Skin epidermis (tissue), 12 donors: Measurements from ENCODE around the gene FOXN3.

Experiments used
- H3K27ac ChIP-seq, 21 experiments: fragments of 200-600 bp; sonication (generic) in 11 of 21; one replicate each; pipeline ENCODE4 v1.5.0; 2020; ENCODE audit warnings: mild to moderate bottlenecking in 3 of 21, inconsistent platforms in 2 of 21, moderate library complexity in 2 of 21
- H3K4me3 ChIP-seq, 7 experiments: fragments of 200-600 bp; sonication (generic) in 2 of 7; one replicate each; pipeline ENCODE4 v1.5.0; 2020; ENCODE audit warnings: inconsistent platforms in 2 of 7, mild to moderate bottlenecking in 2 of 7, moderate library complexity in 1 of 7

Gene FOXN3

GRCh38 chr14:89320381-89321000 lies 96.5 kb downstream of the FOXN3 start:
- Histone ChIP-seq H3K27ac (no peak overlapping the region), H3K4me3 (no peak overlapping the region)

- Histone ChIP-seq H3K4me3 (no peak overlapping the region), H3K27ac (no peak overlapping the region)
Measured at GRCh38 chr14:89319687-89320086, 97.3 kb downstream of the FOXN3 start.

- H3K27ac ChIP-seq, result no peak overlapping the region
- H3K4me3 ChIP-seq, result no peak overlapping the region
Measured at GRCh38 chr14:89317051-89317691, 99.9 kb downstream of the FOXN3 start.

- no peak overlapping the region for H3K27ac ChIP-seq
- no peak overlapping the region for H3K4me3 ChIP-seq
Measured at GRCh38 chr14:89315493-89316470, 101.3 kb downstream of the FOXN3 start.

DNA sequence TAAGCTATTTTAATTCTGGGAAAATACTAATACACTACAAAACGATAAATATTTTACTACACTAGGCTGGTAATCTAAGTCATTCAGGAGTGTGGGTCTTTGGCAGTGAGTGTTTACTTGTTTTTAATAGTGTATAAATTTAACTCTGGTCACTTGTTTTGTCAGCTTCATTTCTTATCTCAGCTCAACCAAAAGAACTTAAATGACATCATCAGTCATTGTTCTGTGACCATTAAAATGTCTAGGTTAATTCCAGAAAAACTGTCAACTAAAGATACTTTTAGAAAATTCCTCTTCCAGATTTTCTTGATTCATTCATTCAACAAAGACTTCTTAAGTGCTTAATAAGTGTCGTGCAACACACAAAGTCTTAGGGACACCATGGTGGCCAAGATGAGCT lies 102.8 kb downstream of the FOXN3 start:
- H3K4me3 ChIP-seq, result no peak overlapping the region
- H3K27ac ChIP-seq, result no peak overlapping the region

- H3K27ac ChIP-seq, result no peak overlapping the region
- H3K4me3 ChIP-seq, result no peak overlapping the region
Measured at GRCh38 chr14:89312932-89313331, 104.1 kb downstream of the FOXN3 start.

GRCh38 chr14:89310211-89310610 lies 106.8 kb downstream of the FOXN3 start:
- Histone ChIP-seq H3K4me3 (no peak overlapping the region), H3K27ac (no peak overlapping the region)

DNA sequence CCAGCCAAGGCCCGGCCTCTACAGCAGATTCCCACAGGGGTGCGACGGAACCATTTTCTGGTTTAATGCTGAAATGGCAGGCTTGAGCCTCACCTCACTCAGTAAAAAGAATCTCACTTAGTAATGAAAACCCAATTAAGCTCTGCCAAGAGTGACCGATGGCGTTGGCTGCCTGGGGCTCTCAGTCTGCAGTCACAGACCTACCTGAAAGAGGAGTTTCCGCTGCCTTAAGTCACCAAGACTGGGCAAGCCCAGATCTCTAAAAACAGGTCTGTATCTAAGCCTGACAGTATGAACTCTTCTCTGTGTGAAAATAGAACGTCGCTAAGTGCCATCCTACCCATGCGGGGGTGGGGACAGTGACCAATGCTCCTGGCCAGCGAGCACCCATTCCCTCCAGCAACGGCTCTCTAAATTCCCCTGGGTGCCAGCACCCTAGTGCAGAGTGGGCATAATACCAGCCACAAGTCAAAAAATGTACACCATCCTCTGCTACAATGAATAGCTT lies 107.3 kb downstream of the FOXN3 start:
- Histone ChIP-seq H3K4me3 (no peak overlapping the region), H3K27ac (no peak overlapping the region)

DNA sequence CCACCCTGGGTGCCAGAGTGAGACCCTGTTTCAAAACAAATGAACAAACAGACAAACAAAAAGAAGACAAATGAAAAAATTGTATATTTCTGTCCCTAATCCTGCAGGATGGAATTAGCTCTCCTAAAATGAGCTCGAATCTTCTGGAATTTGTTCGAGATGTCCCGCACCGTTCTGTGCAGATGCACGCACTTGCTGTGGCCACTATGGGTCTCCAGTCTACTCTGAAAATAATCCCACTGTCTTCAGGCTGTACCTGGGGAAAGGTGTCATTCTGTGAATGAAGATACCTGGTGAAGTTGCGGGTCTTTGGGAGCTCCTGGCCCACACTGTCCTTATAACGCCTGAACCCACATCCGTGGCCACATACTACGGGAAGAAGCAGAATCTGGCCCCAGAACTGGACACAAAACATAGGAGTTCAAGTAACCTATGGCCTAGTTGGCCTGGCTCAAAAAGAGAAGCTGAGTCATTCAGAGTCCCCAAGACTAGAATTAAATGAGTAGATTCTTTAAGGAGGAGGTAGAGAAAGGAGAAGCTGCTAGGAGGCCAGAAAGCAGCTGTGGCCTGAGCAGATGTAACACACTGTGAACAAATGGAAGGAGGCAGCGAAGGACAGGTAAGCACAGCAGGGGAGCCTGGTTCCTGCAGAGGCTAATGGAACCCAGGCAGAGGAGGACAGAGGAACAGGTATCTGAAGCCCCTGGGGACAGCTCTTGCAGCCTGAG lies 108.6 kb downstream of the FOXN3 start:
- Histone ChIP-seq H3K27ac (no peak overlapping the region), H3K4me3 (no peak overlapping the region)

GRCh38 chr14:89307409-89307808 lies 109.6 kb downstream of the FOXN3 start:
- peak overlapping the region in 2 of 21 experiments; percentile 24 to 42 for H3K27ac ChIP-seq

DNA sequence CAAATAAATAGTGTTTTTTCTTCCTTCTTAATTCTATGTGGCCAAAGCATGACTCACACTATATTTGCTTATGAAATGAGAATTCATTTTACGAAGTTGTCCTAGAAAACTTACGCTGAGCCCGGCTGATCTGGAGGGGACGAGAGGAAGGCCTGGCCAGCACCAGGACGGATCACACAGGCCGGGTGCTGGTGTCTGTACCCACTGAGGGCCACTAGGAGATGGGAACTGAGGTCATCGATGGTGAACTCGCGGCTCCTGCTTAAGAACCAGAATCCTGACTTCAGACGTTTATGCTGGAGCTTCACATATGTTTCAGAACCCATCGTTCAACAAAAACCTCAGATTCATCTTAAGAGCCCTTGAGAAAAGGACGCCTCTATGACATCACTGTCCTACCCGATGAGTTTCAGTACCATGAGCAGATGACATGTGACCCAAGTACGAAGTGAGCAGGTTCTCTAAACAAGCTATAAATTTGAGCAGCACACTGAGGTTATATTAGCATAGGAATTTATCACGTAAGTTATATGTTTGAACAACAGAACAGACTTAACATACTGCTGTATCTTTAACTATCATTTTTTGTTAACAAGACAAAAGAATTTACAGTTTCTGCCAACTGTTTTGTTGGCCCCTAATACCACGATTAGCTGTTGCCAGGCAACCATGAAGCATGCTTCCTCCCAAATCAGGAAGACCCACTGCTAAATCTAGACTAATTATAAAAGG lies 111.9 kb downstream of the FOXN3 start:
- H3K4me3 ChIP-seq, result no peak overlapping the region
- peak overlapping the region in 18 of 21 experiments; percentile 10 to 90 (median 78) for H3K27ac ChIP-seq

More at GRCh38 chr14:89307409-89307808, 109.6 kb downstream of the FOXN3 start:
- H3K4me3 ChIP-seq, result no peak overlapping the region

DNA sequence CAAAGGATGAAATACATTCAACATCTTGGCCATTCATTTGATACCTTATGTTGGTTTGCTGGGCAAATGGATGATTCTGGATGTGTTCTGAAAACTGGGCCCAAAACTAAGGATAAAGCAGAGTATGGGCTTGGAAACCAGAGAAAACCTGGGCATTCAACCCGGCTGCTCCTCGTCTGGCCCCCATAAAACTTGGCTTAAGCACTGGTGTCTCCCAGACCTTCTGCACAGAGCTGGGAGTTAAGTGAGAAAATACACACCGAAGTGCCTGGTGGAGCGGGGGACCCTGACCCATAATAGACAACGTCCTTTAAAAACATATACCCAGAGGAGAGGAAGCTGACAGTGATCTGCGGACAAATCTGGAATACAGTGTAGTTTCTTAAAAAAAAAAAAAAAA lies 112.5 kb downstream of the FOXN3 start:
- Histone ChIP-seq H3K27ac (peak overlapping the region in 20 of 21 experiments; percentile 10 to 90 (median 76)), H3K4me3 (no peak overlapping the region)

DNA sequence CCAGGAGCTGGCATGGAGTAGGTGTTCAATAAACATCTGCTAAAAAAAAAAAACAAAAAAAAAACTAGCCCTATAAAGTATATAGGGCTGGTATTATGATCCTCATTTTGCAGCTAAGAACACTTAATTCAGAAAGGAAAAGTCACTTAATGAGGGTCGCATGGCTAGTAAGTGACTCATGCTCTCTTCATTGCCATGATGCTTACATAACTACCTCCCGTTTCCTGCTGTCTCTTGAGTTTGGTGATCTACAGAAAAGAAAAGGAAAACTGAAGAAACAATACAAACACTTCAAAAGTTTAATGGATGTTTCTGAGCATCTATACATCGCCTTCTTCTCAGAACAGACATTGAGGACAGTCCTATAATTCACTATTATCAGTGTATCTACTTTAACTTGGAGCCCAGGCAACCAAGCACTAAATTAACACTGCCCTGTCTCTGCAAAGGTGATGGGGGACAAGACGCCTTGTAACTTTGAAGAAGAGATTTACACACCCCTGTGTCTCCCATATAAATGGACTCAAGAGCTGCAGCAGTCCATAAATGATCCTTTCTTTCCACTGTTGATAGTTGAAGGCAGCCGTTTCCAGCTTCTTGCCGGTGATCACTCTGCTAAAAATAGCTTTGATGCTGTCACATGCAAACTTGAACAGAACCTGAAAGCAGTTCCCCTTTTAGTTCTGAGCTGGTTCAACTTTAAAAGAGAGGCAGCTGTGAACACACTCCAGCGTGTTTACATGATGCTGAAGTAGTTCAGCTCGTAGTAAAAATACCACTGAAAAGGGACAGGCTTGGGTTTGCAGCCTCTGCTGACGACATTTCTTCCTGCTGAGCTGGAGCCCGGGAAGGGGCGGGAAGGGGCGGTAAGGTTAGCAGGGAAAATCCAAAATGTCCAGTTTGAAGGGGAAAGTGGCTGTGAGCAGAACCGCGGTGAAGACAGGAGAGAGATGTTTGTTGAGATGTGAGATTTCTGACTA lies 113.3 kb downstream of the FOXN3 start:
- Histone ChIP-seq H3K27ac (peak overlapping the region in 20 of 21 experiments; percentile 10 to 90 (median 76)), H3K4me3 (peak overlapping the region in 1 of 7 experiments; percentile 4)

DNA sequence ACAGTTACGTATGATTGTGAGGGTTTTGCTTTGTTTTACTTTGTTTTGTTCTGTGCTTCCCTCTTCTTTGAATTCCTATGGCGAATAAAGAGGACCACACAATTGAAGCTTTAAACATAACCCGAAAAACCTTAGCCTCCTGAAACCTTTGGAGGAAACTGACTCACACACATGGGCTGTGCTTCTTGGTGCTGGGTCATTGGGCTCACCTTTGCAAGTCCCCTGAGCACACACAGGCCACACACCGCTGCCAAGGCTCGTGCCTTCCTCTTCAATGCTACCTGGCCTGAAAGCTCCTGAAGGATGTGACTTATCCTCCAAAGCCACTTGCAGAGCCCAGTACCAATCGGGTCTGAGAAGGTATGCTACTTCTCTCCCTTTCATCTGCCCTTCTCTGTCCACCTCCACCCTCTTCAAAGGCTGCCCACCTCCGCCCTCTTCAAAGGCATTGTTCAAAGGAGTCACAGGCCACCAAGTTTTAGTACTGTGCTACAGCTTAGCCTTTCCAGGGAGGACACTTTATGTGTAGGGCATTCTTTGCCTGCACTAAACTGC lies 114.6 kb downstream of the FOXN3 start:
- peak overlapping the region in 13 of 21 experiments; percentile 11 to 90 (median 78) for H3K27ac ChIP-seq
- H3K4me3 ChIP-seq, result no peak overlapping the region

- H3K4me3 ChIP-seq, result no peak overlapping the region
- H3K27ac ChIP-seq, result no peak overlapping the region
Measured at GRCh38 chr14:89299587-89299986, 117.4 kb downstream of the FOXN3 start.

- no peak overlapping the region for H3K27ac ChIP-seq
- no peak overlapping the region for H3K4me3 ChIP-seq
Measured at GRCh38 chr14:89298056-89298834, 118.8 kb downstream of the FOXN3 start.

DNA sequence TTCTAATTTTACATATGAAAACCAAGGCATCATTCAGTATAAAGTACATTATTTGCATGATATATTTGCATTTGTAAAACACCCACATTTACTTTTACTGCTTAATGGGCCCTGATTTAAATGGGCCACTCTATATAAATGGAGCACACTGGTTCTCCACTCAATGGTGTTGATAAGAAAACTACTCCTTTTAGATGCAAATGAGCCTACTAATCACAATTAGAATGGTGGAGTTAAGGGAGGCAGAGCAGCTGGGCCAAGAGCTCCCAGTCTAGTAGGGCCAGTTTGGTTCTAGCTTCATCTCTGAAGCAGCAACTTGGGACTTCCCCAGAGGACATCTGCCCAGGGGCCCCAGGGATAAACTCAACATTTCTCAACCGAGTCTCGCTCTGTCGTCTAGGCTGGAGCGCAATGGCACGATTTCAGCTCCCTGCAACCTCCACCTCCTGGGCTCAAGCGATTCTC lies 120.7 kb downstream of the FOXN3 start:
- H3K27ac ChIP-seq, result no peak overlapping the region
- no peak overlapping the region for H3K4me3 ChIP-seq
